GM18505 (cell line): ENCODE measurements around the gene CFAP73.

Source experiments
- ATAC-seq: cut with Tn5 transposase; IDR thresholded peaks from one replicate; pipeline ENCODE4 v1.9.1; 2021; ENCODE audit not compliant: unreplicated experiment
- POLR2A ChIP-seq: IDR thresholded peaks from 4 replicates; pipeline ENCODE4 v1.6.1; 2011; ENCODE audit warnings: borderline replicate concordance; ENCODE audit not compliant: insufficient read depth, insufficient read length; ENCODE audit errors: extremely low read depth

CFAP73 gene

DNA sequence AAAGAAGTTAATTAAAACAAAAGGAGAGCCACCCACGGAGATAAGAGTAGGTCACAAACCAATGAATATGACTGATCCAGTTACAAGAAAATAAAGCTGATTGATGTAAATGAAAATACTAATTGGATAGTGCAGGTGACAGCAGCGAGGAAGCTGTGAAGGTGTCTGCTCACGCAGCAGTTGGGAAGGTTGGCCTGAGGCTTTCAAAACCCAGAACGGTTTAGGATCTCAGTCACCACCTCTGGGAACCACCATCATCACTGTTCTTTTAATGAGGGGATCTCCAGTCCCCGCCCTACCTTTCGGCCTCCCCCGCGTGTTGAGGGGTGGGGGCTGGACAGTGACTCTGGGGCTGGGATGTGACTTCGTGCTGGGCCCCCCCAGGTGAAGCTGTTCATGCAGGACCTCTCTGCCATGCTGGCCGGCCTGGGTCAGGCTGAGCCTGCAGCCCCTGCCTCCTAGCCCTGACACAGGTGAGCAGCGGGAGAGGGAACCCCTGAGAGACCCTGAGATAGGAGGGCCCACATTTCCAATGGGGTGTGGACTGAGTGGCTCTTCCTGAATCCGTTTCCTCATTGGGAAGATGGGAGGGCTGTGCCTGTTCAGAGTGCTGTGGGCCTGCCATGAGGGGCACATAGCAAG, 7.8 kb downstream of the CFAP73 start:
- peak; percentile 15 for TF ChIP-seq POLR2A
- ATAC-seq = no peak

GRCh38 chr12:113158439-113159203, 9.1 kb downstream of the CFAP73 start:
- TF ChIP-seq POLR2A = no peak
- ATAC-seq = no peak

DNA sequence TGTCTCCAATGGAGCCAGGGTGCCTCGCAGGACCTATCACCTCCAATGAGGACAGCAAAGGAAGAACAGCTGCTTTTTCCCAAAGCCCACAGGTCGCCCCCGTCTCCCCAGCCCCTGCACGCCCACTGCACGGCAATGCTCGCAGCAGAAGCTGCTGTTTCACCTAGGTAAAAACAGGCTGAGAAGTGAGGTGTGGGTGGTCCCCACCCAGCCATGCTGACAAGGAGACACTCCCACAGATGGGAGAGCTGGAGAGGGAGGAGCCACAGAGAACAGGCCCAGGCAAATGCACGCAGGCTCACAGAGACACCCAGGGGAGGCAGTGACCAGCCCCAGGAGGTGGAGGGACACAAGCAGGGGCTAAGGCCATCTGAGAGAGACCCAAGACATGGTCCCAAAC, 10.4 kb downstream of the CFAP73 start:
- ATAC-seq = no peak
- TF ChIP-seq POLR2A = no peak

GRCh38 chr12:113161415-113162016, 12.0 kb downstream of the CFAP73 start:
- no peak for ATAC-seq
- TF ChIP-seq POLR2A = no peak

DNA sequence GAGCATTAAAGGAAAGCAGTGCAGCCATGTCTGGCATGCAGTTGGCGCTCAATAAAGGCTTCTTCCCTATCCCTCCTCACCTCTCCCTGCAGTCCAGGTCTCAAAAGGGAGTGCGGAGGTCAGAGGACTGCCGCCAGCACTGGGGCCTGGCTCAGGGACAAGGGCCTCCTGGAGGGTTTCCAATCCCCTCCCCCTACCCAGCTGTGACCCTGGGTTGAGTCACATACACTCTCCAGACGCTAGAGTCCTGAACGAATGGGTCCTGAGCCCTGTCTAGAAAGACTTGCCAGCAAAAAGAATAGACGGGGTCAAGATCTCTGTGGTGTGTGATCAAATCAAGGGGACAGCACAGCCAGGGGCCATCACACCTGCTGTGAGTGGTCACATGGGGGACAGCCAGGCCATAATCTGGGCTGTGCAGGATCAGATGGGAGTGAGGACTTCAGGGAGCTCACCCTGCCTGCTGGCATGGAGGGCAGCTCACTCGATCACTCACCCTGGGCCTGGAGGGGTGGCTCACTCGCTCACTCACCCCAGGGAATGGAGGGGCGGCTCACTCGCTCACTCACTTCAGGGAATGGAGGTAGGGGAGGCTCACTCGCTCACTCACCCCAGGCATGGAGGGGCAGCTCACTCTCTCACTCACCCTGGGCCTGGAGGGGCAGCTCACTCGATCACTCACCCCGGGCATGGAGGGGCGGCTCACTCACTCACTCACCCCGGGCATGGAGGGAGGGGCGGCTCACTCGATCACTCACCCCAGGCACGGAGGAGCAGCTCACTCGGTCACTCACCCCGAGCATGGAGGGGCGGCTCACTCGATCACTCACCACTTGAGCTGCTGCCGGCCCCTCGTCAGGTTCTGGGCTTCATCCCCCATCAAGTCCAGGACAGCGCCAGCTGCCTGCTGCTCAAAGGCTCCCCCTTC, 12.8 kb downstream of the CFAP73 start:
- TF ChIP-seq POLR2A = no peak
- ATAC-seq = no peak

DNA sequence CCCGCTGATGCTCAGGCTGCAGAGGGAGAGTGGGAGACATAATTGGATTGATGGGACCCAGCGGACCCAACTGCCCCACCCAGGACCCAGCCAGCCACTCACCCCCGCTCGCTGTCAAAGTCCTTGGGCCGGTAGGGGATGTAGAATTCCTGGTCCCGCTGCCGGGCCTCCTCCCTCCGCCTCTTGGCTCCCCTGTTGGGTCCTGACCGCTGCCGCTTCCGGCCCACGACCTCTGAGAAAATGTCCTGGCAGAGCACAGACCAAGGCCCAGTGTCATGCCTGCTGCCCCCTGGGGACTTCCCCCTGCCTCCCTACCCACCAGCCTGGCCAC, 13.5 kb downstream of the CFAP73 start:
- no peak for TF ChIP-seq POLR2A
- ATAC-seq = no peak

GRCh38 chr12:113164014-113164413, 14.5 kb downstream of the CFAP73 start:
- ATAC-seq = no peak
- TF ChIP-seq POLR2A = no peak

DNA sequence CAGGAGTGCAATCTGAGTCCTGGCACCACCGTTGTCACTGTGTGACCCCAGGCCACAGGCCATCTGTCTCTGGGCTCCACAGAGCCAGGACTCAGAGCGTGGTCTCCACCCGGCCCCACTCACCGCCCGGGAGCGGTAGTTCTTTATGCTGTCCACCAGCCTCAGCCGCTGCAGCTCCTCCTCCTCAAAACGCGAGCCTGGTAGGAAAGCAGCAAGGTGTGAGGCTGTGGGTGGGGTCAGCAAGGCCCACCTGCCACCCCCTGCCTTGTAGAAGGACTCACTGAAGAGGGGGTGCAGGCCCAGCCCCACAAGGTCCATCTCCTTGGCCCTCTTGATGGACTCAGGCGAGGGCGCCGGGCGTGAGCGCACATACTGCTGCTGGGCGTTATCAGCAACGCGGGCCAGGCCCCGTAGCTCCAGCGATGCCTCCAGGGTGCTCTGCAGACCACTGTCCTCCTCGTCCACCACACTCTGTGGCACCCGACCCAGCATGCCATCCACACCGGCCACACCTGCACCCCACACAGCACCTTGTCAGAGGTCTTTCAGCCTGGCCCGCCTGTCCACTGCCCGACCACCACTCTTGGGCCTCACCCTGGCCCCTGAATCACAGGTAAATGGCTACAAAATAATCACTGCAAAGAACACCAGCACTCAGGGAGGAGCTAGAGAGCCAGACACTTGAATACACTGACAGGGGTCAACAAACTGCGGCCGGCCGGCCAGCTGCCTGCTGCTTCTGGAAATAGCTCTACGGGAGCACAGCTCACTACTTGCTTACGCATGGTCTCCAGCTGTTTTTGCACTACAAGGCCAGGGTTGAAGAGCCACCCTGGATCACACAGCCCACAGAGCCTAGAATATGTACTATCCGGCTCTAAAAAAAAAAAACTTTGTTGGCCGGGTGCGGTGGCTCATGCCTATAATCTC, 16.3 kb downstream of the CFAP73 start:
- TF ChIP-seq POLR2A = no peak
- ATAC-seq = no peak

- ATAC-seq = no peak
- no peak for TF ChIP-seq POLR2A
Observed at GRCh38 chr12:113167868-113168267, 18.3 kb downstream of the CFAP73 start.

- no peak for TF ChIP-seq POLR2A
- ATAC-seq = no peak
Observed at GRCh38 chr12:113169697-113170096, 20.2 kb downstream of the CFAP73 start.

GRCh38 chr12:113170457-113170856, 20.9 kb downstream of the CFAP73 start:
- no peak for TF ChIP-seq POLR2A
- ATAC-seq = no peak

DNA sequence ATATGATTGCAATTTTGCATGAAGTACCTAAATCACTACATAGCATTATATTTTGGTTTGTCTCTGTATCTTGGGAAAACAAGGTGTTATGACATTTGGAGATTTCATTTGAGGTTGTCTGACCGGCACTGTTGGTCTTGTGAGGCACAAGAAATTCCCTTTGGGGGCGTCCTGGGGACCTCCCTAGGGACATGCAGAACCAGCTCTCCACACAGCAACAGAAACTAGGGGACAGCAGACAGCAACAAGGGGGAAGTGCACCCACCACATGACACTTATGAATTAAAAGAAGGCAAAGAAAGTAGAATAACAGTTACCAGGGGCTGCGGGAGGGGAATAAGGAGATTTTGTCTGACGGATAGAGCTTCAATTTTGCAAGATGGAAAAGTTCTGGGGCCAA, 21.4 kb downstream of the CFAP73 start:
- no peak for ATAC-seq
- TF ChIP-seq POLR2A = no peak

DNA sequence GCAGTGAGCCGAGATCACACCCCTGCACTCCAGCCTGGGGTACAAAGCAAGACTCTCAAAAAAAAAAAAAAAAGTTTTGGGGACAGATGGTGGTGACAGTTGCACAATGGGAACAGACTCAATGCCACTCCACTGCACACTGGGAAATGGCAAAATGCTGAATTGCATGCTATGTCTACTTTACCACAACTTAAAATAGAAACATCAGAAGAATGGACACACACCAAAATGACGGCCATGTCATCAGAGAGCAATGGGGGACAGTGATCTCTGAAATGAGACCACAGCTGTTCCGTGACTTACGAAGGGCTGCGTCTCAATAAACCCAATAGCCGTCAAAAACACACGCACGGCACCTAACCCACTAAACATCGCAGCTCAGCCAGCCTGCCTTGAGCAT, 22.0 kb downstream of the CFAP73 start:
- TF ChIP-seq POLR2A = no peak
- ATAC-seq = no peak

DNA sequence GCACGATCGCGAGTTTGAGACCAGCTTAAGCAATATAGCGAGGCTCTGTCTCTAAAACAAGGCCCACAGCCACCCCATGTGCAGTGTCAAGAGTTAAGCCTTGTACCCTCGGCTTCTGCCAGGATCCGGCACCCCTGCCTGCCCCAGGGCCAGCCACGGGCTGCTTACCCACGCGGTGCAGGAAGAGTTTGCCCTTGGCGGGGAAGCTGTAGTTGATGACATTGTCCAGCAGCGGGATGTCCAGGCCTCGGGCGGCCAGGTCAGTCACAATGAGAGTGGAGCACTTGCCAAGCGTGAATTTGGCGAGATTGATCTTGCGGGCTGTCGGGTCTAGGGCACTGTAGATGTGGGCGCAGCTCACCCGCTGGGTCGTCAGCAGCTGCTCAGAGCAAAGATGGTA, 22.7 kb downstream of the CFAP73 start:
- ATAC-seq = no peak
- no peak for TF ChIP-seq POLR2A
